ENCODE measurements around the gene NKX6-2. TPM values are rescaled to one million over a fixed set of nuclear protein-coding genes. Genes with fewer than 3 reads are reported as not detected.
A peak's percentile ranks its signal among the peaks of the same experiment; 100 is the strongest.
"Not testable (repeated sequence)": the region's sequence is repeated elsewhere in the genome, so short reads cannot be mapped to it uniquely, and the experiment has no call there.

The NKX6-2 gene
- total RNA-seq, 4 donors from 2014 or later = not detected

- H3K4me3 ChIP-seq = no peak overlapping the region
- H3K4me1 ChIP-seq = no peaks in the 10 kb centered on the region
- WGBS = 97% methylated on average over 15 of the region's 36 CpGs
- no peaks in the 10 kb centered on the region for H3K9me3 ChIP-seq
- TF ChIP-seq CTCF (IDR thresholded peaks at IDR 0.05) (no peak), POLR2A (IDR thresholded peaks at IDR 0.05) (no peak), EP300 (IDR thresholded peaks at IDR 0.05) (no peak), POLR2AphosphoS5 (IDR thresholded peaks at IDR 0.05) (no peak)
- H3K36me3 ChIP-seq = no peaks in the 10 kb centered on the region
- H3K27me3 ChIP-seq = peaks cover 20% of the 10 kb centered on the region
- DNase-seq (ENCODE audit: low spot score in 2 of 2) = peak in 1 of 2 donors; percentile 44
- no peak overlapping the region for H3K27ac ChIP-seq
These were observed 40.8 kb upstream of the NKX6-2 start for GRCh38 chr10:132826524-132827422.

- DNase-seq (ENCODE audit: low spot score in 2 of 2); H3K4me3 ChIP-seq; H3K4me1 ChIP-seq; H3K36me3 ChIP-seq; H3K9me3 ChIP-seq; H3K27ac ChIP-seq: not testable (repeated sequence)
- H3K27me3 ChIP-seq = peaks cover 13% of the 10 kb centered on the region
- 94% methylated on average over 7 of the region's 34 CpGs for WGBS
These were observed 40.0 kb upstream of the NKX6-2 start for GRCh38 chr10:132825783-132826523.

- Histone ChIP-seq H3K4me1 (no peaks in the 10 kb centered on the region), H3K27me3 (peaks cover 33% of the 10 kb centered on the region), H3K9me3 (no peaks in the 10 kb centered on the region), H3K36me3 (no peaks in the 10 kb centered on the region), H3K4me3 (no peak overlapping the region), H3K27ac (no peak overlapping the region)
- DNase-seq (ENCODE audit: low spot score in 2 of 2) = peak in 1 of 2 donors; percentile 68
- TF ChIP-seq POLR2A (IDR thresholded peaks at IDR 0.05) (no peak), POLR2AphosphoS5 (IDR thresholded peaks at IDR 0.05) (no peak), CTCF (IDR thresholded peaks at IDR 0.05) (no peak), EP300 (IDR thresholded peaks at IDR 0.05) (no peak)
- WGBS = 92% methylated on average over 13 of the region's 13 CpGs
These were observed 34.1 kb upstream of the NKX6-2 start for GRCh38 chr10:132820056-132820455.

GRCh38 chr10:132817701-132818211 lies 31.8 kb upstream of the NKX6-2 start:
- Histone ChIP-seq H3K4me1 (no peaks in the 10 kb centered on the region), H3K36me3 (no peaks in the 10 kb centered on the region), H3K27ac (no peak overlapping the region), H3K4me3 (no peak overlapping the region), H3K27me3 (peaks cover 48% of the 10 kb centered on the region), H3K9me3 (no peaks in the 10 kb centered on the region)
- peak in 1 of 2 donors; percentile 73 for DNase-seq (ENCODE audit: low spot score in 2 of 2)
- 89% methylated on average over 21 of the region's 29 CpGs for WGBS
- TF ChIP-seq POLR2A (IDR thresholded peaks at IDR 0.05) (no peak), CTCF (IDR thresholded peaks at IDR 0.05) (no peak), EP300 (IDR thresholded peaks at IDR 0.05) (no peak), POLR2AphosphoS5 (IDR thresholded peaks at IDR 0.05) (no peak)

- Histone ChIP-seq H3K27ac (no peak overlapping the region), H3K27me3 (peaks cover 58% of the 10 kb centered on the region), H3K4me3 (no peak overlapping the region), H3K9me3 (no peaks in the 10 kb centered on the region), H3K4me1 (no peaks in the 10 kb centered on the region), H3K36me3 (no peaks in the 10 kb centered on the region)
- 77% methylated on average over 12 of the region's 12 CpGs for WGBS
- no peak for DNase-seq (ENCODE audit: low spot score in 2 of 2)
- TF ChIP-seq POLR2AphosphoS5 (IDR thresholded peaks at IDR 0.05) (no peak), POLR2A (IDR thresholded peaks at IDR 0.05) (no peak), CTCF (IDR thresholded peaks at IDR 0.05) (no peak), EP300 (IDR thresholded peaks at IDR 0.05) (no peak)
These were observed 30.8 kb upstream of the NKX6-2 start for GRCh38 chr10:132816718-132817117.

Measured in suprapubic skin (tissue), 4 donors.